ENCODE results near the gene TTC27. TPM values are rescaled to one million over a fixed set of nuclear protein-coding genes. Genes with fewer than 3 reads are reported as not detected.

The TTC27 gene
- total and polyA plus RNA-seq, 10 of the 15 experiments (the other 5 are each of a cell fraction or from before 2014, with no cell fraction given), result 20.4 to 34.9 (median 26.0) TPM

- TF ChIP-seq CEBPB (IDR thresholded peaks at IDR 0.05; ENCODE audit: borderline replicate concordance in 1 of 2, low read depth in 2 of 2, low read length in 2 of 2) (no peak), FOXM1 (IDR thresholded peaks at IDR 0.05; ENCODE audit: low read depth, low read length) (no peak), BRCA1 (IDR thresholded peaks at IDR 0.05; ENCODE audit: low read depth, low read length) (no peak), MXI1 (IDR thresholded peaks at IDR 0.05; ENCODE audit: low read depth, low read length) (no peak)
- no peak overlapping the region for H2AFZ ChIP-seq (ENCODE audit: control insufficient read depth, low read depth, low read length)
- ChIA-PET CTCF (interaction anchor here (1.0 to 1.4 kb wide), 3 partner anchors 10 to 30 kb away, joined by 3 to 6 read pairs (median 3); no protein-coding TSS in a partner anchor), SMC1A (ENCODE audit: uncharacterized antibody, unreplicated experiment) (interaction anchor here (0.8 to 5.7 kb wide), 4 partner anchors 8 to 31 kb away, joined by 3 to 40 read pairs (median 4); no protein-coding TSS in a partner anchor), POLR2A (no interaction called here), RAD21 (ENCODE audit: unreplicated experiment) (no interaction called here)
- no peaks in the 10 kb centered on the region for H3K9me3 ChIP-seq (replicated peaks; ENCODE audit: control insufficient read depth, insufficient read depth, low read length)
- no TSS peak for BruUV-seq (replicated peaks)
- no peaks in the 10 kb centered on the region for H3K36me3 ChIP-seq (ENCODE audit: control insufficient read depth in 2 of 2, insufficient read depth in 2 of 2, low read length in 1 of 2)
- no peak overlapping the region for H3K9ac ChIP-seq (ENCODE audit: control insufficient read depth, insufficient read depth, low read length)
- H3K27me3 ChIP-seq (replicated peaks in 1 of 2; ENCODE audit: control insufficient read depth in 2 of 2, insufficient read depth in 2 of 2, low read length in 1 of 2), result no peaks in the 10 kb centered on the region
- H3K4me3 ChIP-seq, result no peak overlapping the region
- no peaks in the 10 kb centered on the region for H3K79me2 ChIP-seq (ENCODE audit: control insufficient read depth, insufficient read depth, low read length)
- in situ Hi-C loops (cut with MboI) (no loop called here), intact Hi-C loops (cut with micrococcal nuclease; ENCODE audit: unreplicated experiment) (no loop called here)
- no peak overlapping the region for H3K27ac ChIP-seq (ENCODE audit: control insufficient read depth, insufficient read depth)
- no peak for DNase-seq (ENCODE audit: low read depth, low spot score)
- H4K20me1 ChIP-seq (ENCODE audit: control insufficient read depth, insufficient read depth), result no peaks in the 10 kb centered on the region
- H3K4me1 ChIP-seq (ENCODE audit: control insufficient read depth, insufficient read depth, low read length), result no peaks in the 10 kb centered on the region
- no peak for FAIRE-seq
- no peak overlapping the region for H3K4me2 ChIP-seq (ENCODE audit: control insufficient read depth, insufficient read depth)
- ATAC-seq, result no peak
Observed at GRCh38 chr2:32718752-32719151, 90.9 kb downstream of the TTC27 start.

GRCh38 chr2:32719430-32719829 is 91.6 kb downstream of the TTC27 start:
- no peak overlapping the region for H3K4me3 ChIP-seq
- no peaks in the 10 kb centered on the region for H3K79me2 ChIP-seq (ENCODE audit: control insufficient read depth, insufficient read depth, low read length)
- H3K9ac ChIP-seq (ENCODE audit: control insufficient read depth, insufficient read depth, low read length), result no peak overlapping the region
- no peaks in the 10 kb centered on the region for H3K36me3 ChIP-seq (ENCODE audit: control insufficient read depth in 2 of 2, insufficient read depth in 2 of 2, low read length in 1 of 2)
- RAD21 ChIA-PET (ENCODE audit: unreplicated experiment), result no interaction called here
- no peak for DNase-seq (ENCODE audit: low read depth, low spot score)
- in situ Hi-C loops (cut with MboI) (no loop called here), intact Hi-C loops (cut with micrococcal nuclease; ENCODE audit: unreplicated experiment) (no loop called here)
- POLR2A ChIA-PET, result interaction anchor here (0.6 to 1.2 kb wide), 2 partner anchors 9 to 14 kb away, joined by 3 to 4 read pairs; no protein-coding TSS in a partner anchor
- no peak overlapping the region for H2AFZ ChIP-seq (ENCODE audit: control insufficient read depth, low read depth, low read length)
- no peaks in the 10 kb centered on the region for H3K27me3 ChIP-seq (replicated peaks in 1 of 2; ENCODE audit: control insufficient read depth in 2 of 2, insufficient read depth in 2 of 2, low read length in 1 of 2)
- no peaks in the 10 kb centered on the region for H4K20me1 ChIP-seq (ENCODE audit: control insufficient read depth, insufficient read depth)
- CTCF ChIA-PET, result interaction anchor here (0.7 to 1.4 kb wide), 5 partner anchors 9 to 31 kb away, joined by 3 to 6 read pairs (median 4); no protein-coding TSS in a partner anchor
- SMC1A ChIA-PET (ENCODE audit: uncharacterized antibody, unreplicated experiment), result interaction anchor here (0.8 to 5.7 kb wide), 9 partner anchors 9 to 62 kb away, joined by 3 to 40 read pairs (median 3); no protein-coding TSS in a partner anchor
- no TSS peak for BruUV-seq (replicated peaks)
- ATAC-seq, result no peak
- no peaks in the 10 kb centered on the region for H3K9me3 ChIP-seq (replicated peaks; ENCODE audit: control insufficient read depth, insufficient read depth, low read length)
- WGBS (ENCODE audit: insufficient coverage, insufficient replicate concordance, low lambda C conversion rate, missing lambda C conversion rate), result 100% methylated on average over 2 of the region's 2 CpGs
- no peak overlapping the region for H3K4me2 ChIP-seq (ENCODE audit: control insufficient read depth, insufficient read depth)
- no peaks in the 10 kb centered on the region for H3K4me1 ChIP-seq (ENCODE audit: control insufficient read depth, insufficient read depth, low read length)
- no peak overlapping the region for H3K27ac ChIP-seq (ENCODE audit: control insufficient read depth, insufficient read depth)
- no peak for FAIRE-seq
- TF ChIP-seq USF1 (IDR thresholded peaks at IDR 0.05; ENCODE audit: borderline replicate concordance, extremely low read length, insufficient read depth, low read depth, low read length), result no peak
- no peak for TF ChIP-seq TCF12 (IDR thresholded peaks at IDR 0.05; ENCODE audit: low read depth, low read length)
- no peak for TF ChIP-seq WRNIP1 (IDR thresholded peaks at IDR 0.05; ENCODE audit: borderline replicate concordance, low read depth, low read length)
- no peak for TF ChIP-seq EGR1 (IDR thresholded peaks at IDR 0.05; ENCODE audit: borderline replicate concordance in 1 of 2, low read depth in 2 of 2, low read length in 2 of 2)
- TF ChIP-seq SKIL (IDR thresholded peaks at IDR 0.05; ENCODE audit: low read depth, poor library complexity, severe bottlenecking), result no peak
- no peak for TF ChIP-seq PAX5 (IDR thresholded peaks at IDR 0.05; ENCODE audit: borderline replicate concordance, low read depth, low read length)
- no peak for TF ChIP-seq PAX8 (IDR thresholded peaks at IDR 0.05)
- no peak for TF ChIP-seq NRF1 (conservative IDR thresholded peaks at IDR 0.05; ENCODE audit: low read depth, low read length)
- TF ChIP-seq KAT2A (conservative IDR thresholded peaks at IDR 0.05; ENCODE audit: control insufficient read depth, low read depth, low read length), result no peak
- TF ChIP-seq ATF7 (IDR thresholded peaks at IDR 0.05; ENCODE audit: low read depth), result no peak
